Stimulated activated CD4-positive, alpha-beta T cell treated with anti-CD3 and anti-CD28 coated beads, Interleukin-12 subunit alpha, Interleukin-12 subunit beta, amount 100 ng/mL, for 4 hours (primary cell): ENCODE data around the gene ANKRD7.

Source experiments
- DNase-seq: peaks from one replicate; pipeline ENCODE4 v3.0.0-alpha.2; 2020

The ANKRD7 gene

DNA sequence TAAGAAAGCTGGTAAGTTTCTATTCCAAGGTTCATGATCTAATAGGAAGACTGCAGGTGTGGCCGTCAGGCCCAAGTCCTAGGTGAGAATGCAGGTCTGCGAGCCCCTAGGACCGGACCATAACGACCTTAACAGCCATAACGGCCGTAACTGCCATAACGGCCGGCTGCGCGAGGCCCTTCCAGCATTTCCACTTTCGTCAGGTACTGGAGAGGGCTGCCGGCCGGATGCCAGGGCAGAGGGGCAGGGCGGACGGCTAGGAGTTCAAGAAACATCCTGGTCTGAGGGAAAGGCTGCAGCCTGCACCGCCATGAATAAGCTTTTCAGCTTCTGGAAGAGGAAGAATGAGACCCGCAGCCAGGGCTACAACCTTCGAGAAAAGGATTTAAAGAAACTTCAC, at the start of gene ANKRD7:
TSS of gene ANKRD7 (plus strand) at position 184 of the 400 bp plus-strand sequence. CDS start at position 311, 127 bp downstream.
- no peak for DNase-seq

- no peak for DNase-seq
These were observed 48.8 kb upstream of the ANKRD7 start for GRCh38 chr7:118175740-118176139.

- DNase-seq, result no peak
These were observed 45.3 kb upstream of the ANKRD7 start for GRCh38 chr7:118179191-118179590.

GRCh38 chr7:118182593-118183427, 41.7 kb upstream of the ANKRD7 start:
- no peak for DNase-seq

DNA sequence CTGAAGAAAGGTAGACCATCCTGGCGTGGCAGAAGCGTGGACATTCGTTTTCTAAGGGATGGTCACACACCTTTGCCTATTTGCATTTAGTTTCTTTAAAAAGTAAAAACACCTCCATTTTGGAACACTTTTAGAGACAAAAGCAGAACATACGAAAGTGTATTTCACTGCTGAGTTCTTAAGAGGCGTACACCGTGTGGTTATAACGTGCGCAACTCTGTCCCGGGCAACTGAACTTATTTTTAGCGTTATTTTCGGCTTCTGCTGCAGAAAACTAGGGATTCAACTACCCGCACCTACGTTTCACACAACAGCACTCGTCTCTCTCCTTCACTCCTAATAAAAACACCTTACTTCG, 41.1 kb upstream of the ANKRD7 start:
- DNase-seq, result peak; percentile 4

GRCh38 chr7:118183786-118184564, 40.5 kb upstream of the ANKRD7 start, which contains the start of gene LSM8:
LSM8 (plus strand) TSS chr7:118184164; CDS start chr7:118184224, 60 bp downstream.
- peak; percentile 95 for DNase-seq

DNA sequence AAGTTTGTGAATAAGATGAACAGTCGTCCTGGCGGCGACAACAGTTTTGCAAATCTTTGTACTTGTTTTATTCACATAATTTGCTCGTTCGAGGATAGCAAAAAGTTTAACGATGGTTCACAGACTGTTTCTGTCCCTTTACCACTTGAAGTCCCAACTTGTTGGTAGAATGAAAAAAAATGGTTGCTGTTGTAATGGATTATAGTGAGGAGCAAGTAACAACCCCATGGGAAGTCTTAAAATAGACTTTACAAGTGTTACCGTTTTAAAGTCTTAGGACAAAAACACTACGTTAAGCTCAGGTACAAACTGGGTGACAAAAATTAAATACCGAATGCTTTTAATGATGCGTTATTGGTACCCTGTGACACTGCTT, 40.0 kb upstream of the ANKRD7 start:
- no peak for DNase-seq

GRCh38 chr7:118185163-118185860, 39.2 kb upstream of the ANKRD7 start:
- DNase-seq, result no peak

- no peak for DNase-seq
These were observed 38.0 kb upstream of the ANKRD7 start for GRCh38 chr7:118186501-118186900.

GRCh38 chr7:118194571-118194970, 29.9 kb upstream of the ANKRD7 start:
- DNase-seq, result no peak

DNA sequence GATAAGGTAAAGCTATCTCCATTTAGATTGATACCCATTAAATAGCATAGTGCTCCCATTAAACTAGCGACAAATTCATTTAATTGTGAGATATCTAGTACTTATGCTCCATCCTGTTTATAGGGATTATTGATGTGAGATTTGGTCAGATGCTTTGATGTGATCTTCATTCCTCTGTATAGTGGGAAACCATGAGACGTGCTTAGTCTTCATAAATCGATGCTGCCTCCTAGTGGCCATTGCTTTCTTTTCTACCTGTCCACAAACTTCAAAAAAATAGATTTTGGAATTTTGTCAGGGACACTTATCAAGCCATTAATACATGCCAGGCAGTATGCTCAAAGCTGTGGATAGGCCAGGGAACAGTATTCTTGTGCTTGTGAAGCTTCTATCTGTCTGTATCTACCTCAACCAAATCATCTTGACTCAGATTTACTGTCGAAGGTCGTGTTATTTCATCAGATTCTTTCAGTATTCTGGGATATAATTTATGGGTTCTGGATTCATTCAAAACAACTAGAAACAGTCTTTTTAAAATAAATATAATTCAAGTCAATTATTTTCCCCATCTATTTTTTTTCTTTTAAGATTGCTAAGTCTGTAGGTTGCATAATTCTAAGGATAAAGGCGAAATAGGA, 28.5 kb upstream of the ANKRD7 start:
- DNase-seq, result peak; percentile 32

- DNase-seq, result no peak
These were observed 22.4 kb upstream of the ANKRD7 start for GRCh38 chr7:118202061-118202460.

- peak; percentile 67 for DNase-seq
These were observed 10.3 kb upstream of the ANKRD7 start for GRCh38 chr7:118214051-118214832.

- DNase-seq, result no peak
These were observed 9.7 kb upstream of the ANKRD7 start for GRCh38 chr7:118214833-118215182.

DNA sequence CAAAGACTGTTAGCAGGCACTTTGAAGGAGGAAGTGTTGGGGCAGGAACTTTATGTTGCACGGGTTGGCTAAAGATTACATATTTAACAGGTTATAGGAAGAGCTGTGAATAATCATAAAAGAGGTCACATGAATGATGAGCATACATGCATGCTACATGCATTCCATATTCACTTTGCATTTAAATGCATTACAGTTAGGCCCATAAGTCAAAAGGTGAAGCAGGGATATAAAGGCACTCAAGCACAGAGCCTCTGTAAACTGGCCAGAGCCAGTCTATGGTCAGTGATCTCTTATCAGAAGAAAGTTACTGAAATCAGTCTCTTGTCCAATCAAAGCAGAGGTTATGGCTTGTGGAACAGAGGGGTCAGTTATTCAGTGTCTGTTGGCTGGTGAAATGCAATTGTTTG, 7.3 kb upstream of the ANKRD7 start:
- no peak for DNase-seq

DNA sequence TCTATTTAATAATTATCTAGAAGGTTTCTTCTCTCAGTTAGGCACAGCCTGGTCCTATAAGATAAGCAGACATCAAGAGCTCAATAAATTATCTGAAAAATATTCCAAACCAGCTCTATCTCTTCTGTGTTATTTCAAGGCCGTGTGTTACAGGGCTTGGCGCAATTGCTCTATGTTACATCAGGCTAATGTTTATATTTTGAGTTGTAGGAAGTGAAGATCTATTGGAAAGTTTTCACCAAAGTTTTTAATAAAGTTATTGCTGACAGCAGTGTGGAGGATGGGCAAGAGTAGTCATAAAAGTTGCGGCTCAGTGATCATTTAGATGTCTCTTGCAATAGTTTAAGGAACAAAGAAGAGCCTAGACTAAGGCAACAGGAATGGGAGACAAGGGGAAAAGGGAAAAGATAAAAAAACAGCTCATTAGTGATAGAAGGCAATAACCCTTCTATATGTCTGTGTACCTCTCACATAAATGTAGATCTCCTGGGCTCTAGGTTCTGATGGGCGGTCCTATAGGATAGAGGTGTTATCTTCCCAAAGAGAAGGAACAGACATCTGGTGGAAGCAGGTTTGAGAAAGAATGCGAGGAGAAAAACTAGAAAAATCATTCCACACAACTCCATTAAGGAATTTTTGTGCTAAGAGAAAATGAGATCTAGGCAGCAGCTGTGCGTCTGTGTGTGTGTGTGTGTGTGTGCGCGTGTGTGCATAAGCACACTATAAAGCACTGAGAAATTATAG, 5.9 kb upstream of the ANKRD7 start:
- DNase-seq, result no peak

- no peak for DNase-seq
These were observed 5.4 kb upstream of the ANKRD7 start for GRCh38 chr7:118219157-118219512.

- no peak for DNase-seq
These were observed 3.9 kb upstream of the ANKRD7 start for GRCh38 chr7:118220583-118220982.

- no peak for DNase-seq
These were observed 1.9 kb upstream of the ANKRD7 start for GRCh38 chr7:118222591-118222990.

- DNase-seq, result no peak
These were observed 8.3 kb downstream of the ANKRD7 start for GRCh38 chr7:118232837-118233236.

DNA sequence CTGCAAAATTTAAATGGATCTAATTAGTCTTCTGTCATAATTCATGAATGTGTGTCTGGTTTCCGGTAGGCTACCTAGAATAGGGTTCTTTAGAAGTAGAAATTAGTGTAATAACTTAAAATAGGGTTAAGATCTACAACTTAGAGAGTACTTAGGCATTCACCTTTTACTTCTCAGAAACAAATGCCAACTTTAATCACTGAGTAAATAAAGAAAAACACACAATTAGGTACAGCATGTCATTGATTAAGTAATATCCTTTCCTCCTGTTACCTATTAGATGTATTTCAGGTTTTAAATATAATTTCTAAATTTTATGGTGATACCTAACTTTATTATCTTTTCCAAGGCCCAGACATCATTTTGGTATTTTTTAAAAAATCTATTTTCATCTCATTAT, 9.3 kb downstream of the ANKRD7 start:
- DNase-seq, result no peak

GRCh38 chr7:118239014-118239413, 14.5 kb downstream of the ANKRD7 start:
- no peak for DNase-seq
